OCI-LY3 (cell line): ENCODE data around the gene POC1B.
A peak's percentile ranks its signal among the peaks of the same experiment; 100 is the strongest.

Experiments
- H2AFZ ChIP-seq: fragments of 200-600, 300-600 bp; shearing (Covaris generic); 2 replicates; pipeline ENCODE4 v1.6.0; 2014; ENCODE audit warnings: antibody characterized with exemption, low read depth, low read length
- H3K27ac ChIP-seq: fragments of 200-600, 300-600 bp; sonication (generic); 2 replicates; pipeline ENCODE4 v1.5.1; 2014; ENCODE audit warnings: mild to moderate bottlenecking, low read length, moderate library complexity, mixed read lengths
- H3K27me3 ChIP-seq: fragments of 200-600, 300-600 bp; sonication (generic); 2 replicates; pipeline ENCODE4 v1.6.1; 2014; ENCODE audit warnings: low read depth, low read length, mixed read lengths
- H3K36me3 ChIP-seq: fragments of 200-600, 300-600 bp; sonication (generic); replicated peaks from 2 replicates; pipeline ENCODE3; 2014; ENCODE audit warnings: low read depth, low read length, mixed read lengths
- H3K4me1 ChIP-seq: fragments of 300-600, 200-600 bp; sonication (generic); 2 replicates; pipeline ENCODE4 v1.6.1; 2014; ENCODE audit warnings: low read length, mixed read lengths
- H3K4me2 ChIP-seq: fragments of 200-600, 300-600 bp; sonication (generic); 2 replicates; pipeline ENCODE4 v1.6.1; 2014; ENCODE audit warnings: low read length, mixed read lengths
- H3K4me3 ChIP-seq: fragments of 300-600, 200-600 bp; sonication (generic); 2 replicates; pipeline ENCODE4 v1.5.1; 2014; ENCODE audit warnings: antibody characterized with exemption, mild to moderate bottlenecking, low read length, moderate library complexity
- H3K79me2 ChIP-seq: fragments of 300-600, 200-600 bp; shearing (Covaris generic); 2 replicates; pipeline ENCODE4 v1.6.1; 2014; ENCODE audit warnings: mild to moderate bottlenecking, low read length, mixed read lengths
- H3K9ac ChIP-seq: fragments of 300-600, 200-600 bp; shearing (Covaris generic); 2 replicates; pipeline ENCODE4 v1.6.0; 2014; ENCODE audit warnings: mild to moderate bottlenecking, low read length, moderate library complexity
- H3K9me3 ChIP-seq: fragments of 200-600, 300-600 bp; shearing (Covaris generic); 2 replicates; pipeline ENCODE4 v1.6.1; 2014; ENCODE audit warnings: low read length, mixed read lengths; ENCODE audit not compliant: insufficient read depth
- H4K20me1 ChIP-seq: fragments of 200-600, 300-600 bp; sonication (generic); 2 replicates; pipeline ENCODE4 v1.6.1; 2016; ENCODE audit warnings: low read length, mixed read lengths; ENCODE audit not compliant: insufficient read depth
- EZH2phosphoT487 ChIP-seq: fragments of 200-600 bp; shearing (Covaris generic); IDR thresholded peaks from 2 replicates; pipeline ENCODE4 v1.6.1; 2018; ENCODE audit warnings: antibody characterized with exemption, mixed run types, low read depth
- TF ChIP-seq, protein P1 (sequence below): fragments of 200-600, 300-600 bp; sonication (generic); IDR thresholded peaks from 2 replicates; pipeline ENCODE4 v1.5.1; 2014; ENCODE audit warnings: antibody characterized with exemption, low read length, low read depth

The POC1B gene

DNA sequence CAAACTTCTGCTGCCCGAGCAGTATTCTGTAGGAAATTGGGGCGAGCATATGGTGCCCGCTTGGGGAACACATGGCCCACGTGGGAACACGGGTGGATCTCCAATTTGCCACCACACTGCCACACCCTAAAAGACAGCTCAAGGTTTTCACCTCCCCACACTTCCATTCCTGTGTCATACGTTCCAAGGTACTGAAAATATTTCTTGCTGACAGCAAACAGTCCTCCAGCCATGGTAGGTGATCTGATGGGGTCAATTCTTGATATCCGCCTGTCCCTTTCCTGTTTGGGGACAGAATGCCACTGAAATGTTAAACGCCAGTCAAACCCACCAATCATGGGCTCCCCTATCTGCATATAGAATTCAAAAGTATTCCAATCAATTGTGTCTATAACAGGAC lies 2.5 kb downstream of the POC1B start:
- TF ChIP-seq EZH2phosphoT487: no peak
- TF ChIP-seq, protein P1, sequence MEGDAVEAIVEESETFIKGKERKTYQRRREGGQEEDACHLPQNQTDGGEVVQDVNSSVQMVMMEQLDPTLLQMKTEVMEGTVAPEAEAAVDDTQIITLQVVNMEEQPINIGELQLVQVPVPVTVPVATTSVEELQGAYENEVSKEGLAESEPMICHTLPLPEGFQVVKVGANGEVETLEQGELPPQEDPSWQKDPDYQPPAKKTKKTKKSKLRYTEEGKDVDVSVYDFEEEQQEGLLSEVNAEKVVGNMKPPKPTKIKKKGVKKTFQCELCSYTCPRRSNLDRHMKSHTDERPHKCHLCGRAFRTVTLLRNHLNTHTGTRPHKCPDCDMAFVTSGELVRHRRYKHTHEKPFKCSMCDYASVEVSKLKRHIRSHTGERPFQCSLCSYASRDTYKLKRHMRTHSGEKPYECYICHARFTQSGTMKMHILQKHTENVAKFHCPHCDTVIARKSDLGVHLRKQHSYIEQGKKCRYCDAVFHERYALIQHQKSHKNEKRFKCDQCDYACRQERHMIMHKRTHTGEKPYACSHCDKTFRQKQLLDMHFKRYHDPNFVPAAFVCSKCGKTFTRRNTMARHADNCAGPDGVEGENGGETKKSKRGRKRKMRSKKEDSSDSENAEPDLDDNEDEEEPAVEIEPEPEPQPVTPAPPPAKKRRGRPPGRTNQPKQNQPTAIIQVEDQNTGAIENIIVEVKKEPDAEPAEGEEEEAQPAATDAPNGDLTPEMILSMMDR: no peak
- H3K79me2 ChIP-seq: peaks cover 35% of the 10 kb centered on the region
- no peak overlapping the region for H3K27ac ChIP-seq
- H3K4me1 ChIP-seq: peaks cover 17% of the 10 kb centered on the region
- no peak overlapping the region for H3K4me3 ChIP-seq
- H2AFZ ChIP-seq: no peak overlapping the region
- H3K4me2 ChIP-seq: no peak overlapping the region; the same call in 1 of the 2 replicates
- H3K9ac ChIP-seq: no peak overlapping the region
- no peaks in the 10 kb centered on the region for H3K9me3 ChIP-seq
- H3K27me3 ChIP-seq: no peaks in the 10 kb centered on the region
- no peaks in the 10 kb centered on the region for H4K20me1 ChIP-seq
- peaks cover 9% of the 10 kb centered on the region for H3K36me3 ChIP-seq

DNA sequence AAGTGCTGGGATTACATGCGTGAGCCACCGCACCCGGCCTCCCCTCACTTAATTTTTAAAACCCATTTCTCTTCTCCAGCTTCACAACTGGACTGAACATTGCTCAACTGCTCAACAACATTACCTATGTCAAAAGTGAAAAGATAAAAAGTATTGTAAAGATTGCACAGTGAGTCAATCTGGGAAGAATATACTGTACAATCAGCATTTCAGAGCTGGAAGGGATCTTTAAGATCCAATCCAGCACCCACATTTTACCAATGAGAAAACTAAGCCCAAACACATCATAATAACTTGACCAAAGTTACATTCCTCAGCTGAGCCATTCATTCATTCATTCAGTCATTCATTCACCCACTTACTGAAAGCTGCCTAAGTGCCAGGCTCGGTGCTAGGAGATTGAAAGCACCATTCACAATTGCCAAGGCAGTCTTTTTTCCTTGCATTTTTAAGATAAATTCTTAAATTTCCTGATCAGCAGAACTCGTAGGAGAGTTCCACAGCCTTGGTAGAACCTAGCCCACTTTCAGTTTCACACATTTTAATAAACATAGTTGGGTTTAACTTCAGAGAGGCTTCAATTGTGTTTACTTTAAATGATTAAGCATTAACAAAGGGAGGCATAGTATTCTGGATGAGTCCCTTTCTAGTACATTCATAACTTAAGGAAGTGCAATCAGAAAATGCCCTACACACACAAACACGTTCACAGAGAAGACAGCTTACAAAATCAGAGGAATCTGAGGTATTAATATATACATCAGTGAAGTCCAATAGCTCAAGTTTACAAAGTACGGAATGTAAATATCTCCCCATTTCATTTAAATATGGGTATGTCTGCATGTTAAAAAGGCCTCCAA lies 4.3 kb downstream of the POC1B start:
- H3K36me3 ChIP-seq: peaks cover 9% of the 10 kb centered on the region
- H3K9me3 ChIP-seq: no peaks in the 10 kb centered on the region
- H3K27ac ChIP-seq: no peak overlapping the region
- H2AFZ ChIP-seq: no peak overlapping the region
- no peak overlapping the region for H3K9ac ChIP-seq
- H3K4me2 ChIP-seq: peak overlapping the region; percentile 28; the same call in 1 of the 2 replicates
- no peak for TF ChIP-seq EZH2phosphoT487
- TF ChIP-seq, protein P1: no peak
- H3K79me2 ChIP-seq: peaks cover 35% of the 10 kb centered on the region
- H3K27me3 ChIP-seq: no peaks in the 10 kb centered on the region
- no peak overlapping the region for H3K4me3 ChIP-seq
- peaks cover 14% of the 10 kb centered on the region for H3K4me1 ChIP-seq
- no peaks in the 10 kb centered on the region for H4K20me1 ChIP-seq

DNA sequence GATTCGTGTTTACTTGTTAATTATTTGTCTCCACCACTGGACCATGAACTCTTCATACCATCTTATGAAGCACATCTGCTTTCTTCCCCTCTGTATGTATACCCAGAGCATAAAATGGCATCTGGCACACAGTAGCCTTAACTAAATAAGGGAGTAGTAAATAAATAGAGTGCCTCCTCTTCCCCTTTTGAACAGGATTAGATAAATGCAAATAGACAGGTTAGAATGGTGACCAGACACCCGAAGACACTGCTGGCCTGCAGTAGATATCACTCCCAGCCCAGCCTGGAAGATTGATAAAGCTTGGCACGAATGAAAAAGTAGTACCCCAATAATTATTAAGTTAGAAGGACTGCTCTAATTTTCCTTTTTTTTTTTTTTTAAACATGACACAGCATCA lies 8.1 kb downstream of the POC1B start:
- peaks cover 12% of the 10 kb centered on the region for H3K79me2 ChIP-seq

DNA sequence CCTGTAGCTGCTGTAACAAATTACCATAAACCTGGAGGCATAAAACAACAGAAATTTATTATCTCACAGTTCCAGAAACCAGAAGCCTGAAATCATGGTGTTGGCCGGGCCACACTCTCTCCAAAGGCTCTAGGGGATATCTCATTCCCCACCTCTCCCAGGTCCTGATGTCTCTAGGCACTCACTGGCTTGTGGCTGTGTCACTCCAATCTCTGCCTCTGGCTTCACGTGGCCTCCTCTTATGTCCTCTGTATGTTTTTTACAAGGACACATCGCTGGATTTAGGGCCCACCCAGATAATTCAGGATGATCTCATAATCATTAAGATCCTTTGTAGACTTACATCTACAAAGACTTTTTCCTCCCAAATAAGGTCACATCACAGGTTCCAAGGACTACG lies 9.2 kb downstream of the POC1B start:
- peaks cover 8% of the 10 kb centered on the region for H3K79me2 ChIP-seq
- H3K36me3 ChIP-seq: peaks cover under 1% of the 10 kb centered on the region
- H3K4me3 ChIP-seq: no peak overlapping the region
- no peaks in the 10 kb centered on the region for H4K20me1 ChIP-seq
- TF ChIP-seq, protein P1: no peak
- no peak for TF ChIP-seq EZH2phosphoT487
- H2AFZ ChIP-seq: no peak overlapping the region
- H3K4me2 ChIP-seq: no peak overlapping the region
- no peak overlapping the region for H3K27ac ChIP-seq
- no peaks in the 10 kb centered on the region for H3K9me3 ChIP-seq
- no peak overlapping the region for H3K9ac ChIP-seq
- H3K27me3 ChIP-seq: no peaks in the 10 kb centered on the region
- H3K4me1 ChIP-seq: peaks cover under 1% of the 10 kb centered on the region; the same call in 1 of the 2 replicates

More for the DNA sequence above, 8.1 kb downstream of the POC1B start:
- H3K27ac ChIP-seq: no peak overlapping the region
- no peak overlapping the region for H3K4me2 ChIP-seq
- TF ChIP-seq EZH2phosphoT487: no peak
- TF ChIP-seq, protein P1: no peak
- no peak overlapping the region for H2AFZ ChIP-seq
- H4K20me1 ChIP-seq: no peaks in the 10 kb centered on the region
- peaks cover 4% of the 10 kb centered on the region for H3K36me3 ChIP-seq
- no peaks in the 10 kb centered on the region for H3K9me3 ChIP-seq
- H3K27me3 ChIP-seq: no peaks in the 10 kb centered on the region
- H3K4me3 ChIP-seq: no peak overlapping the region
- no peak overlapping the region for H3K9ac ChIP-seq
- H3K4me1 ChIP-seq: peaks cover 5% of the 10 kb centered on the region; the same call in 1 of the 2 replicates
